Bronchus fibroblast of lung (primary cell): ENCODE data around the gene H3-3A. TPM values are rescaled to one million over a fixed set of nuclear protein-coding genes. Genes with fewer than 3 reads are reported as not detected.

Experiments used
- total RNA-seq: library from RNA; depleted of rRNA; stranded (reverse); fragments of >200 nt; gene quantifications from 2 replicates; pipeline ENCODE4 v1.2.3, GENCODE V29; 2015

H3-3A gene
- 245 and 254 TPM in 2 replicates for total RNA-seq

DNA sequence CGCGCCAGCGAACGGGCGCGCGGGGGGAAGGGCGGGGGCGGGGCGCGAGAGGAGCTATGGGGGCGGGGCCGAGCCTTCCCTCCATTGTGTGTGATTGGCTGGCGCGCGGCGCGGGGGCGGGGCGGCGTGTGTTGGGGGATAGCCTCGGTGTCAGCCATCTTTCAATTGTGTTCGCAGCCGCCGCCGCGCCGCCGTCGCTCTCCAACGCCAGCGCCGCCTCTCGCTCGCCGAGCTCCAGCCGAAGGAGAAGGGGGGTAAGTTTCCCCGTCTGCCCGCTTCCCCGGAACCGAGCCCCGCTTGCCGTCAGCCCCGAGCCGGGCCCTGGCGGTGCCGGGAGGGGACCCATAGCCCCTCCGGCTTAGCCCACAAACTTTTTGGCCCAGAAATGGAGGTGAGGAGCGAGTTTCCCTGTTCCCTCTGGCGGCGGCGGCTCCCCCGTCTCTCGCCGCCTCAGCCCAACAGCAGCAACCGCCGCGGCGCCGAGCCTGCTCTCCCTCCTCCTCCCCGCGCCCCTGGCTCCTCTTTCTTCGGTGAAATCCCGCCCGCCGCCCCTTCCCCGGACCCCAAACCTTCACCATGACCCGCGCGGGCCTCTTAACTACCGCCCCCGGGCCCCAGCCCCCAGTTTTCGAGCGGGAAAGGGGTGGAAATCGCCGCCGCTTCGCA is at the start of gene H3-3A:
H3-3A (plus strand) TSS at position 159 of the 666 bp plus-strand sequence. CDS start 1,636 bp downstream, outside the sequence.

Other genes starting within 250 kb of the H3-3A start
- 4.2 and 8.5 TPM in 2 replicates for gene TMEM63A, start 180.3 kb upstream of the H3-3A start, total RNA-seq
- gene LEFTY1, start 173.6 kb upstream of the H3-3A start, total RNA-seq, result not detected in 2 replicates
- 42.7 and 48.6 TPM in 2 replicates for gene PYCR2, start 138.5 kb upstream of the H3-3A start, total RNA-seq
- under 0.01 TPM in 1 of 2 replicates, not detected in the other for gene LEFTY2, start 121.5 kb upstream of the H3-3A start, total RNA-seq
- 8.3 and 11.6 TPM in 2 replicates for gene SDE2, start 63.4 kb upstream of the H3-3A start, total RNA-seq
- gene ACBD3, start 124.0 kb downstream of the H3-3A start, total RNA-seq, result 37.0 and 40.7 TPM in 2 replicates
- gene MIXL1, start 160.9 kb downstream of the H3-3A start, total RNA-seq, result not detected in 2 replicates
- gene LIN9, start 246.4 kb downstream of the H3-3A start, total RNA-seq, result 6.9 and 7.6 TPM in 2 replicates